SK-N-MC (cell line): ENCODE data around the gene BICC1.

Experiments
- EZH2 ChIP-seq: fragments of 200-600 bp; sonication (generic); IDR thresholded peaks from one replicate; pipeline ENCODE4 v1.6.1; 2017; ENCODE audit warnings: antibody characterized with exemption
- FOXP2 ChIP-seq: optimal IDR thresholded peaks from 2 replicates; pipeline ENCODE3; 2011; ENCODE audit warnings: mild to moderate bottlenecking, moderate library complexity; ENCODE audit not compliant: insufficient read depth; ENCODE audit errors: extremely low read length, control extremely low read depth
- POLR2AphosphoS5 ChIP-seq: IDR thresholded peaks from 2 replicates; pipeline ENCODE4 v1.6.1; 2012; ENCODE audit warnings: mild to moderate bottlenecking, low read depth, low read length, borderline replicate concordance

DNA sequence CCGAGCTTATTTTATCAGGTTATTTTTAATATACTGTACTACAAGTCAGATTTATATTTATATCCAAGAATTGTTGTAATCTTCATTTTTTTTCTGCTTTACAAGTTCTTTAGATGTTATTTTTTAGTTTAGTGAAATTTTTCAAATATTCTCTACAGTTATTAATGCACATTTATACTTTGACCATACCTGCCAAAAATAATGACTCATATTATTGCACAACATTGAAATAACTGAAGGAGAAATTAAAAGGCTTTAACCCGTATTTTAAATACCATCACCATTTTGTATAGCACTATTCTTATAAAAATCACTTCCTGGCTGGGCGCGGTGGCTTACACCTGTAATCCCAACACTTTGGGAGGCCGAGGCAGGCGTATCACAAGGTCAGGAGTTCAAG, 278.5 kb downstream of the BICC1 start:
- TF ChIP-seq EZH2 (no peak), POLR2AphosphoS5 (no peak), FOXP2 (no peak)
